ENCODE measurements around the gene SLX4IP.

The SLX4IP gene

GRCh38 chr20:10621149-10621548 is 186.0 kb downstream of the SLX4IP start:
- Histone ChIP-seq H3K9me3 (ENCODE audit: control insufficient read depth, insufficient read depth, low read length) (no peaks in the 10 kb centered on the region), H3K27ac (ENCODE audit: low read depth, low read length) (no peak overlapping the region), H3K9ac (ENCODE audit: low read depth, low read length) (no peak overlapping the region), H3K27me3 (ENCODE audit: control insufficient read depth, insufficient read depth, low read length) (no peaks in the 10 kb centered on the region), H3K4me3 (ENCODE audit: low read depth, low read length) (no peak overlapping the region), H3K36me3 (ENCODE audit: control insufficient read depth, insufficient read depth, low read length) (no peaks in the 10 kb centered on the region), H3K4me1 (ENCODE audit: control insufficient read depth, insufficient read depth, low read length) (peaks cover 26% of the 10 kb centered on the region)

GRCh38 chr20:10622657-10623418 is 187.7 kb downstream of the SLX4IP start:
- H3K36me3 ChIP-seq (ENCODE audit: control insufficient read depth, insufficient read depth, low read length): no peaks in the 10 kb centered on the region
- H3K27me3 ChIP-seq (ENCODE audit: control insufficient read depth, insufficient read depth, low read length): no peaks in the 10 kb centered on the region
- H3K9ac ChIP-seq (ENCODE audit: low read depth, low read length): no peak overlapping the region
- H3K4me1 ChIP-seq (ENCODE audit: control insufficient read depth, insufficient read depth, low read length): peaks cover 35% of the 10 kb centered on the region
- no peak overlapping the region for H3K4me3 ChIP-seq (ENCODE audit: low read depth, low read length)
- H3K27ac ChIP-seq (ENCODE audit: low read depth, low read length): no peak overlapping the region
- H3K9me3 ChIP-seq (ENCODE audit: control insufficient read depth, insufficient read depth, low read length): no peaks in the 10 kb centered on the region

- no peaks in the 10 kb centered on the region for H3K27me3 ChIP-seq (ENCODE audit: control insufficient read depth, insufficient read depth, low read length)
- no peak overlapping the region for H3K9ac ChIP-seq (ENCODE audit: low read depth, low read length)
- H3K9me3 ChIP-seq (ENCODE audit: control insufficient read depth, insufficient read depth, low read length): no peaks in the 10 kb centered on the region
- no peaks in the 10 kb centered on the region for H3K36me3 ChIP-seq (ENCODE audit: control insufficient read depth, insufficient read depth, low read length)
- peaks cover 22% of the 10 kb centered on the region for H3K4me1 ChIP-seq (ENCODE audit: control insufficient read depth, insufficient read depth, low read length)
- H3K27ac ChIP-seq (ENCODE audit: low read depth, low read length): no peak overlapping the region
- no peak overlapping the region for H3K4me3 ChIP-seq (ENCODE audit: low read depth, low read length)
Measured at GRCh38 chr20:10625641-10626040, 190.5 kb downstream of the SLX4IP start.

GRCh38 chr20:10626896-10627295 is 191.8 kb downstream of the SLX4IP start:
- no peak overlapping the region for H3K27ac ChIP-seq (ENCODE audit: low read depth, low read length)
- no peaks in the 10 kb centered on the region for H3K27me3 ChIP-seq (ENCODE audit: control insufficient read depth, insufficient read depth, low read length)
- no peak overlapping the region for H3K9ac ChIP-seq (ENCODE audit: low read depth, low read length)
- H3K4me3 ChIP-seq (ENCODE audit: low read depth, low read length): no peak overlapping the region
- H3K4me1 ChIP-seq (ENCODE audit: control insufficient read depth, insufficient read depth, low read length): peaks cover 35% of the 10 kb centered on the region
- H3K36me3 ChIP-seq (ENCODE audit: control insufficient read depth, insufficient read depth, low read length): no peaks in the 10 kb centered on the region
- H3K9me3 ChIP-seq (ENCODE audit: control insufficient read depth, insufficient read depth, low read length): no peaks in the 10 kb centered on the region

- H3K36me3 ChIP-seq (ENCODE audit: control insufficient read depth, insufficient read depth, low read length): no peaks in the 10 kb centered on the region
- peaks cover 59% of the 10 kb centered on the region for H3K4me1 ChIP-seq (ENCODE audit: control insufficient read depth, insufficient read depth, low read length)
- no peaks in the 10 kb centered on the region for H3K9me3 ChIP-seq (ENCODE audit: control insufficient read depth, insufficient read depth, low read length)
- H3K4me3 ChIP-seq (ENCODE audit: low read depth, low read length): no peak overlapping the region
- H3K27me3 ChIP-seq (ENCODE audit: control insufficient read depth, insufficient read depth, low read length): no peaks in the 10 kb centered on the region
- no peak overlapping the region for H3K9ac ChIP-seq (ENCODE audit: low read depth, low read length)
- H3K27ac ChIP-seq (ENCODE audit: low read depth, low read length): peak overlapping the region; percentile 16
Measured at GRCh38 chr20:10629946-10630650, 195.0 kb downstream of the SLX4IP start.

- no peaks in the 10 kb centered on the region for H3K36me3 ChIP-seq (ENCODE audit: control insufficient read depth, insufficient read depth, low read length)
- no peaks in the 10 kb centered on the region for H3K27me3 ChIP-seq (ENCODE audit: control insufficient read depth, insufficient read depth, low read length)
- no peak overlapping the region for H3K27ac ChIP-seq (ENCODE audit: low read depth, low read length)
- no peak overlapping the region for H3K4me3 ChIP-seq (ENCODE audit: low read depth, low read length)
- H3K9me3 ChIP-seq (ENCODE audit: control insufficient read depth, insufficient read depth, low read length): no peaks in the 10 kb centered on the region
- H3K9ac ChIP-seq (ENCODE audit: low read depth, low read length): no peak overlapping the region
- peaks cover 68% of the 10 kb centered on the region for H3K4me1 ChIP-seq (ENCODE audit: control insufficient read depth, insufficient read depth, low read length)
Measured at GRCh38 chr20:10631126-10631525, 196.0 kb downstream of the SLX4IP start.

GRCh38 chr20:10632721-10633509 is 197.8 kb downstream of the SLX4IP start:
- Histone ChIP-seq H3K9me3 (ENCODE audit: control insufficient read depth, insufficient read depth, low read length) (no peaks in the 10 kb centered on the region), H3K27ac (ENCODE audit: low read depth, low read length) (no peak overlapping the region), H3K4me1 (ENCODE audit: control insufficient read depth, insufficient read depth, low read length) (peaks cover 72% of the 10 kb centered on the region), H3K36me3 (ENCODE audit: control insufficient read depth, insufficient read depth, low read length) (no peaks in the 10 kb centered on the region), H3K9ac (ENCODE audit: low read depth, low read length) (no peak overlapping the region), H3K27me3 (ENCODE audit: control insufficient read depth, insufficient read depth, low read length) (no peaks in the 10 kb centered on the region), H3K4me3 (ENCODE audit: low read depth, low read length) (no peak overlapping the region)

- H3K27ac ChIP-seq (ENCODE audit: low read depth, low read length): no peak overlapping the region
- H3K4me1 ChIP-seq (ENCODE audit: control insufficient read depth, insufficient read depth, low read length): peaks cover 80% of the 10 kb centered on the region
- no peaks in the 10 kb centered on the region for H3K36me3 ChIP-seq (ENCODE audit: control insufficient read depth, insufficient read depth, low read length)
- H3K9me3 ChIP-seq (ENCODE audit: control insufficient read depth, insufficient read depth, low read length): no peaks in the 10 kb centered on the region
- H3K4me3 ChIP-seq (ENCODE audit: low read depth, low read length): no peak overlapping the region
- H3K9ac ChIP-seq (ENCODE audit: low read depth, low read length): no peak overlapping the region
- H3K27me3 ChIP-seq (ENCODE audit: control insufficient read depth, insufficient read depth, low read length): no peaks in the 10 kb centered on the region
Measured at GRCh38 chr20:10633718-10634117, 198.6 kb downstream of the SLX4IP start.

GRCh38 chr20:10634211-10634610 is 199.1 kb downstream of the SLX4IP start:
- Histone ChIP-seq H3K27me3 (ENCODE audit: control insufficient read depth, insufficient read depth, low read length) (no peaks in the 10 kb centered on the region), H3K27ac (ENCODE audit: low read depth, low read length) (no peak overlapping the region), H3K9ac (ENCODE audit: low read depth, low read length) (no peak overlapping the region), H3K4me3 (ENCODE audit: low read depth, low read length) (no peak overlapping the region), H3K4me1 (ENCODE audit: control insufficient read depth, insufficient read depth, low read length) (peaks cover 85% of the 10 kb centered on the region), H3K9me3 (ENCODE audit: control insufficient read depth, insufficient read depth, low read length) (no peaks in the 10 kb centered on the region), H3K36me3 (ENCODE audit: control insufficient read depth, insufficient read depth, low read length) (peaks cover 5% of the 10 kb centered on the region)

- peaks cover 11% of the 10 kb centered on the region for H3K36me3 ChIP-seq (ENCODE audit: control insufficient read depth, insufficient read depth, low read length)
- H3K9me3 ChIP-seq (ENCODE audit: control insufficient read depth, insufficient read depth, low read length): no peaks in the 10 kb centered on the region
- H3K4me3 ChIP-seq (ENCODE audit: low read depth, low read length): no peak overlapping the region
- no peak overlapping the region for H3K9ac ChIP-seq (ENCODE audit: low read depth, low read length)
- H3K27ac ChIP-seq (ENCODE audit: low read depth, low read length): no peak overlapping the region
- peaks cover 88% of the 10 kb centered on the region for H3K4me1 ChIP-seq (ENCODE audit: control insufficient read depth, insufficient read depth, low read length)
- no peaks in the 10 kb centered on the region for H3K27me3 ChIP-seq (ENCODE audit: control insufficient read depth, insufficient read depth, low read length)
Measured at GRCh38 chr20:10634683-10635411, 199.7 kb downstream of the SLX4IP start.
